ENCODE data around the gene ATRAID. TPM values are rescaled to one million over a fixed set of nuclear protein-coding genes. Genes with fewer than 3 reads are reported as not detected.

Gene ATRAID
- total RNA-seq, 4 donors from 2014 or later = 118 to 143 (median 130) TPM

DNA sequence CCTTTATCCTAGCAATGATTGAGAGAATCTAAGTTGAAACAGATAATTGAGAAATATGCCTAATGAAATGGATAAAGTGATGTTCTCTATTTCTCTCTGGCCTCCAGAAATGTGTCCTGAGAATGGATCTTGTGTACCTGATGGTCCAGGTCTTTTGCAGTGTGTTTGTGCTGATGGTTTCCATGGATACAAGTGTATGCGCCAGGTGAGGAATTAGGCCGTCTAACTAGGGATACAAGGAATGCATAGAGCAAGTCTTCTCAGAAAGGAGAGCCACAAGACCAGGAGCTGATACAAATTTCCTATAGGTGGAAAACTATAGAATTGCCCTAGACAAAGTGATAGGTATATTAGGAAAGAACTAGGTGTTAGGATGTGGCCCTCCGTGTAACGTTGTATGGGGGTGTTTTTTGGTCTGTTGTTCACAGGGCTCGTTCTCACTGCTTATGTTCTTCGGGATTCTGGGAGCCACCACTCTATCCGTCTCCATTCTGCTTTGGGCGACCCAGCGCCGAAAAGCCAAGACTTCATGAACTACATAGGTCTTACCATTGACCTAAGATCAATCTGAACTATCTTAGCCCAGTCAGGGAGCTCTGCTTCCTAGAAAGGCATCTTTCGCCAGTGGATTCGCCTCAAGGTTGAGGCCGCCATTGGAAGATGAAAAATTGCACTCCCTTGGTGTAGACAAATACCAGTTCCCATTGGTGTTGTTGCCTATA lies 4.7 kb downstream of the ATRAID start:
- peaks cover 25 to 42% (median 29%) of the 10 kb centered on the region in 4 donors for H3K4me1 ChIP-seq
- peak overlapping the region; percentile 70 to 77 (median 72) for H3K27ac ChIP-seq (replicated peaks in 1 of 4)
- WGBS = 80% methylated on average over 13 of the region's 13 CpGs
- no peak for DNase-seq (ENCODE audit: extremely low spot score)
- H3K36me3 ChIP-seq = peaks cover 0 to 41% (median 18%) of the 10 kb centered on the region in 4 donors
- no peaks in the 10 kb centered on the region for H3K9me3 ChIP-seq
- H3K27me3 ChIP-seq = no peaks in the 10 kb centered on the region
- TF ChIP-seq POLR2AphosphoS5 (IDR thresholded peaks at IDR 0.05) = no peak
- TF ChIP-seq, protein P1, sequence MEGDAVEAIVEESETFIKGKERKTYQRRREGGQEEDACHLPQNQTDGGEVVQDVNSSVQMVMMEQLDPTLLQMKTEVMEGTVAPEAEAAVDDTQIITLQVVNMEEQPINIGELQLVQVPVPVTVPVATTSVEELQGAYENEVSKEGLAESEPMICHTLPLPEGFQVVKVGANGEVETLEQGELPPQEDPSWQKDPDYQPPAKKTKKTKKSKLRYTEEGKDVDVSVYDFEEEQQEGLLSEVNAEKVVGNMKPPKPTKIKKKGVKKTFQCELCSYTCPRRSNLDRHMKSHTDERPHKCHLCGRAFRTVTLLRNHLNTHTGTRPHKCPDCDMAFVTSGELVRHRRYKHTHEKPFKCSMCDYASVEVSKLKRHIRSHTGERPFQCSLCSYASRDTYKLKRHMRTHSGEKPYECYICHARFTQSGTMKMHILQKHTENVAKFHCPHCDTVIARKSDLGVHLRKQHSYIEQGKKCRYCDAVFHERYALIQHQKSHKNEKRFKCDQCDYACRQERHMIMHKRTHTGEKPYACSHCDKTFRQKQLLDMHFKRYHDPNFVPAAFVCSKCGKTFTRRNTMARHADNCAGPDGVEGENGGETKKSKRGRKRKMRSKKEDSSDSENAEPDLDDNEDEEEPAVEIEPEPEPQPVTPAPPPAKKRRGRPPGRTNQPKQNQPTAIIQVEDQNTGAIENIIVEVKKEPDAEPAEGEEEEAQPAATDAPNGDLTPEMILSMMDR (IDR thresholded peaks at IDR 0.05) = no peak
- no peak for TF ChIP-seq EP300 (IDR thresholded peaks at IDR 0.05)
- no peak for TF ChIP-seq POLR2A (IDR thresholded peaks at IDR 0.05; ENCODE audit: low read depth)
- intact Hi-C loops (cut with DNase I) = loop anchor here (10.0 kb wide), 1 partner anchor 158 kb away; the partner anchor contains the start of genes EIF2B4 and SNX17
- H3K4me3 ChIP-seq = peak overlapping the region; percentile 55 to 72 (median 72)

- Histone ChIP-seq H3K9me3 (no peaks in the 10 kb centered on the region), H3K4me3 (peak within 1 kb of the TSS; percentile 55 to 72 (median 72)), H3K27ac (replicated peaks in 1 of 4) (peak within 1 kb of the TSS; percentile 70 to 77 (median 72)), H3K27me3 (no peaks in the 10 kb centered on the region), H3K4me1 (peaks cover 25 to 42% (median 29%) of the 10 kb centered on the region in 4 donors), H3K36me3 (peaks cover 0 to 50% (median 24%) of the 10 kb centered on the region in 4 donors)
- under 1% methylated on average over 44 of the region's 72 CpGs for WGBS
- TF ChIP-seq, protein P1 (IDR thresholded peaks at IDR 0.05) = peak; percentile 19 to 40 (median 37)
- no peak for TF ChIP-seq POLR2A (IDR thresholded peaks at IDR 0.05; ENCODE audit: low read depth)
- no peak for TF ChIP-seq EP300 (IDR thresholded peaks at IDR 0.05)
- peak; percentile 61 to 86 for TF ChIP-seq POLR2AphosphoS5 (IDR thresholded peaks at IDR 0.05)
- intact Hi-C loops (cut with DNase I) = loop anchor here (10.0 kb wide), 1 partner anchor 157 kb away; the partner anchor contains the start of genes EIF2B4 and SNX17
- peak; percentile 94 for DNase-seq (ENCODE audit: extremely low spot score)
Measured at GRCh38 chr2:27217173-27218121, 5.6 kb downstream of the ATRAID start, which contains the start of gene CAD. CAD (plus strand) TSS chr2:27217369; CDS start chr2:27217552, 183 bp downstream.

GRCh38 chr2:27218614-27219013 lies 6.8 kb downstream of the ATRAID start:
- no peak for TF ChIP-seq EP300 (IDR thresholded peaks at IDR 0.05)
- DNase-seq (ENCODE audit: extremely low spot score) = no peak

DNA sequence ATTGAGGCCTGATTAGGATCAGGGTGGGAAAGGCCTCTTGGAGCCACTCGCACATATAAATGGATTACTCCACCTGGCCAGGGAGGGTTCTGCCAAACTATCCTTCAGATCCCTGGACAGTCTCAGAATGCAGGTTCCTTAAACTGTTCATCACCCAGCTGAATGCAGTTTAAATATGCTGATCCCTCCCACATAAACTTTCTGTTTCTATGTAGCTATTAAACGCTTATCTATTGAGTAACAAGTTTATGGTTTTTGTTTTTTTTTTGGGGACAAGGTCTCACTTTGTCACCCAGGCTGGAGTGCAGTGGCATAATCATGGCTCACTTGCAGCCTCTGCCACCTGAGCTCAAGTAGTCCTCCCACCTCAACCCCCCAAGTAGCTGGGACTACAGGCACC lies 7.2 kb downstream of the ATRAID start:
- Histone ChIP-seq H3K4me3 (no peak overlapping the region), H3K36me3 (peaks cover under 1 to 61% (median 40%) of the 10 kb centered on the region in 4 donors), H3K27me3 (no peaks in the 10 kb centered on the region), H3K4me1 (peaks cover 11 to 28% (median 18%) of the 10 kb centered on the region in 4 donors), H3K9me3 (no peaks in the 10 kb centered on the region), H3K27ac (replicated peaks in 1 of 4) (no peak overlapping the region)
- TF ChIP-seq, protein P1 (IDR thresholded peaks at IDR 0.05) = no peak
- no peak for TF ChIP-seq EP300 (IDR thresholded peaks at IDR 0.05)
- TF ChIP-seq POLR2A (IDR thresholded peaks at IDR 0.05; ENCODE audit: low read depth) = no peak
- TF ChIP-seq POLR2AphosphoS5 (IDR thresholded peaks at IDR 0.05) = no peak
- DNase-seq (ENCODE audit: extremely low spot score) = no peak
- intact Hi-C loops (cut with DNase I) = loop anchor here (10.0 kb wide), 1 partner anchor 156 kb away; the partner anchor contains the start of genes EIF2B4 and SNX17
- whole genome bisulfite sequencing = 91% methylated on average over 2 of the region's 2 CpGs

More at GRCh38 chr2:27218614-27219013, 6.8 kb downstream of the ATRAID start:
- Histone ChIP-seq H3K9me3 (no peaks in the 10 kb centered on the region), H3K27me3 (no peaks in the 10 kb centered on the region), H3K4me3 (no peak overlapping the region), H3K4me1 (peaks cover 16 to 33% (median 19%) of the 10 kb centered on the region in 4 donors), H3K27ac (replicated peaks in 1 of 4) (no peak overlapping the region), H3K36me3 (peaks cover 0 to 57% (median 36%) of the 10 kb centered on the region in 4 donors)
- intact Hi-C loops (cut with DNase I) = loop anchor here (10.0 kb wide), 1 partner anchor 156 kb away; the partner anchor contains the start of genes EIF2B4 and SNX17
- WGBS = 96% methylated on average over 4 of the region's 4 CpGs

All from esophagus muscularis mucosa (tissue), 4 donors.